ENCODE measurements around the gene DNA2.

Gene DNA2

DNA sequence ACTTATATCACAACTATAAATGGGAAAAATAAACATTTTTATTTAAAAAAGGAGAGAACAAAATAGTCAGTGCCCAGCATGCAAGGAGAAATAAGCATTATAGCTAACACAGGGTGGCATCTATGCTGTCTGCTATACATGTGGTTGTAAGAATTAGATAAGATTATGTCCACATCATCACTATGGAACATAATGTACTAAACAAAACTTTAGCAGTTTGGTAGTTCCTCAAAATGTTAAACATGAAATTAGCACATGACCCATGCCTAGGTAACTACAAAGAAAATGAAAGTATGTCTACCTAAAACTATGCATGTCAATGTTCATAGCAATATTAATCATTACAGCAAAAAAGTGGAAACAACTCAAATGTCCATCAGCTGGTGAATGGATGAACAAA is 36.0 kb downstream of the DNA2 start:
- H3K27ac ChIP-seq (ENCODE audit: low read depth, low read length): no peak overlapping the region
- H3K36me3 ChIP-seq (ENCODE audit: control insufficient read depth, insufficient read depth, low read length): no peaks in the 10 kb centered on the region
- no peak overlapping the region for H3K9ac ChIP-seq (ENCODE audit: low read length)
- H3K4me3 ChIP-seq (ENCODE audit: low read length): no peak overlapping the region
- H3K4me1 ChIP-seq (ENCODE audit: control insufficient read depth, insufficient read depth, low read length): no peaks in the 10 kb centered on the region
- no peaks in the 10 kb centered on the region for H3K27me3 ChIP-seq (ENCODE audit: control insufficient read depth, insufficient read depth, low read length)

GRCh38 chr10:68434657-68435056 is 37.1 kb downstream of the DNA2 start:
- H3K27me3 ChIP-seq (ENCODE audit: control insufficient read depth, insufficient read depth, low read length): no peaks in the 10 kb centered on the region
- H3K36me3 ChIP-seq (ENCODE audit: control insufficient read depth, insufficient read depth, low read length): no peaks in the 10 kb centered on the region
- no peaks in the 10 kb centered on the region for H3K4me1 ChIP-seq (ENCODE audit: control insufficient read depth, insufficient read depth, low read length)
- no peak overlapping the region for H3K27ac ChIP-seq (ENCODE audit: low read depth, low read length)
- no peak overlapping the region for H3K9ac ChIP-seq (ENCODE audit: low read length)
- H3K4me3 ChIP-seq (ENCODE audit: low read length): no peak overlapping the region

- H3K36me3 ChIP-seq (ENCODE audit: control insufficient read depth, insufficient read depth, low read length): no peaks in the 10 kb centered on the region
- H3K9ac ChIP-seq (ENCODE audit: low read length): no peak overlapping the region
- H3K4me1 ChIP-seq (ENCODE audit: control insufficient read depth, insufficient read depth, low read length): no peaks in the 10 kb centered on the region
- no peak overlapping the region for H3K4me3 ChIP-seq (ENCODE audit: low read length)
- no peaks in the 10 kb centered on the region for H3K27me3 ChIP-seq (ENCODE audit: control insufficient read depth, insufficient read depth, low read length)
- no peak overlapping the region for H3K27ac ChIP-seq (ENCODE audit: low read depth, low read length)
Measured at GRCh38 chr10:68428396-68429104, 43.2 kb downstream of the DNA2 start.

DNA sequence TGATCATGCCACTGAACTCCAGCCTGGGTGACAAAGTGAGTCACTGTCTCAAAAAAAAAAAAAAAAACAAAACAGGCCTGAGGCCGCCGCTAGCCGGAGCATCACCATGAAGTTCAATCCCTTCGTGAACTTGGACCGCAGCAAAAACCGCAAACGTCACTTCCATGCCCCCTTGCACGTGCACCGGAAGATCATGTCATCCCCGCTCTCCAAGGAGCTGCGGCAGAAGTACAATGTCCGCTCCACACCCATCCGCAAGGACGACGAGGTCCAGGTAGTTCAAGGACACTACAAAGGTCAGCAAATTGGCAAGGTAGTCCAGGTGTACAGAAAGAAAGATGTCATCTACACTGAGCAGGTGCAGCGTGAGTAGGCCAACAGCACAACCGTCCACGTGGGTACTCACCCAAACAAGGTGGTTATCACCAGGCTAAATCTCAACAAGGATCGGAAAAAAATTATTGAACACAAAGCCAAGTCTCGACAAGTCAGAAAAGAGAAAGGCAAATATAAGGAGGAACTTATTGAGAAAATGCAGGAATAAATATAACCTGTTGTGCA is 47.2 kb downstream of the DNA2 start:
- Histone ChIP-seq H3K4me3 (ENCODE audit: low read length) (no peak overlapping the region), H3K4me1 (ENCODE audit: control insufficient read depth, insufficient read depth, low read length) (no peaks in the 10 kb centered on the region), H3K9ac (ENCODE audit: low read length) (no peak overlapping the region), H3K36me3 (ENCODE audit: control insufficient read depth, insufficient read depth, low read length) (no peaks in the 10 kb centered on the region), H3K27ac (ENCODE audit: low read depth, low read length) (no peak overlapping the region), H3K27me3 (ENCODE audit: control insufficient read depth, insufficient read depth, low read length) (no peaks in the 10 kb centered on the region)

GRCh38 chr10:68423522-68423921 is 48.3 kb downstream of the DNA2 start:
- Histone ChIP-seq H3K36me3 (ENCODE audit: control insufficient read depth, insufficient read depth, low read length) (no peaks in the 10 kb centered on the region), H3K4me3 (ENCODE audit: low read length) (no peak overlapping the region)

GRCh38 chr10:68419376-68419775 is 52.4 kb downstream of the DNA2 start:
- H3K36me3 ChIP-seq (ENCODE audit: control insufficient read depth, insufficient read depth, low read length): no peaks in the 10 kb centered on the region
- H3K27me3 ChIP-seq (ENCODE audit: control insufficient read depth, insufficient read depth, low read length): no peaks in the 10 kb centered on the region
- no peak overlapping the region for H3K9ac ChIP-seq (ENCODE audit: low read length)
- H3K4me1 ChIP-seq (ENCODE audit: control insufficient read depth, insufficient read depth, low read length): no peaks in the 10 kb centered on the region
- no peak overlapping the region for H3K27ac ChIP-seq (ENCODE audit: low read depth, low read length)
- no peak overlapping the region for H3K4me3 ChIP-seq (ENCODE audit: low read length)

More at GRCh38 chr10:68423522-68423921, 48.3 kb downstream of the DNA2 start:
- Histone ChIP-seq H3K4me1 (ENCODE audit: control insufficient read depth, insufficient read depth, low read length) (no peaks in the 10 kb centered on the region), H3K27ac (ENCODE audit: low read depth, low read length) (no peak overlapping the region), H3K9ac (ENCODE audit: low read length) (no peak overlapping the region), H3K27me3 (ENCODE audit: control insufficient read depth, insufficient read depth, low read length) (no peaks in the 10 kb centered on the region)

GRCh38 chr10:68408898-68409518 is 62.8 kb downstream of the DNA2 start:
- no peaks in the 10 kb centered on the region for H3K27me3 ChIP-seq (ENCODE audit: control insufficient read depth, insufficient read depth, low read length)
- H3K9ac ChIP-seq (ENCODE audit: low read length): no peak overlapping the region
- H3K4me3 ChIP-seq (ENCODE audit: low read length): no peak overlapping the region
- H3K4me1 ChIP-seq (ENCODE audit: control insufficient read depth, insufficient read depth, low read length): peaks cover 3% of the 10 kb centered on the region
- no peak overlapping the region for H3K27ac ChIP-seq (ENCODE audit: low read depth, low read length)
- no peaks in the 10 kb centered on the region for H3K36me3 ChIP-seq (ENCODE audit: control insufficient read depth, insufficient read depth, low read length)

- no peaks in the 10 kb centered on the region for H3K36me3 ChIP-seq (ENCODE audit: control insufficient read depth, insufficient read depth, low read length)
- H3K4me1 ChIP-seq (ENCODE audit: control insufficient read depth, insufficient read depth, low read length): peaks cover 3% of the 10 kb centered on the region
- peak within 1 kb of the TSS; percentile 91 for H3K4me3 ChIP-seq (ENCODE audit: low read length)
- H3K27me3 ChIP-seq (ENCODE audit: control insufficient read depth, insufficient read depth, low read length): no peaks in the 10 kb centered on the region
- H3K9ac ChIP-seq (ENCODE audit: low read length): peak within 1 kb of the TSS; percentile 90
- peak within 1 kb of the TSS; percentile 94 for H3K27ac ChIP-seq (ENCODE audit: low read depth, low read length)
Measured at GRCh38 chr10:68406815-68407548, 64.8 kb downstream of the DNA2 start, which contains the start of gene RUFY2. TSS of gene RUFY2 (minus strand) at chr10:68407277. CDS start at chr10:68407189, 88 bp downstream.

- Histone ChIP-seq H3K27me3 (ENCODE audit: control insufficient read depth, insufficient read depth, low read length) (no peaks in the 10 kb centered on the region), H3K4me3 (ENCODE audit: low read length) (peak overlapping the region; percentile 91), H3K4me1 (ENCODE audit: control insufficient read depth, insufficient read depth, low read length) (peaks cover 3% of the 10 kb centered on the region), H3K36me3 (ENCODE audit: control insufficient read depth, insufficient read depth, low read length) (no peaks in the 10 kb centered on the region), H3K9ac (ENCODE audit: low read length) (peak overlapping the region; percentile 90), H3K27ac (ENCODE audit: low read depth, low read length) (peak overlapping the region; percentile 94)
Measured at GRCh38 chr10:68406111-68406814, 65.5 kb downstream of the DNA2 start.

GRCh38 chr10:68403701-68404100 is 68.1 kb downstream of the DNA2 start:
- Histone ChIP-seq H3K27ac (ENCODE audit: low read depth, low read length) (no peak overlapping the region), H3K4me3 (ENCODE audit: low read length) (no peak overlapping the region), H3K4me1 (ENCODE audit: control insufficient read depth, insufficient read depth, low read length) (peaks cover 3% of the 10 kb centered on the region), H3K36me3 (ENCODE audit: control insufficient read depth, insufficient read depth, low read length) (no peaks in the 10 kb centered on the region), H3K27me3 (ENCODE audit: control insufficient read depth, insufficient read depth, low read length) (no peaks in the 10 kb centered on the region), H3K9ac (ENCODE audit: low read length) (no peak overlapping the region)

DNA sequence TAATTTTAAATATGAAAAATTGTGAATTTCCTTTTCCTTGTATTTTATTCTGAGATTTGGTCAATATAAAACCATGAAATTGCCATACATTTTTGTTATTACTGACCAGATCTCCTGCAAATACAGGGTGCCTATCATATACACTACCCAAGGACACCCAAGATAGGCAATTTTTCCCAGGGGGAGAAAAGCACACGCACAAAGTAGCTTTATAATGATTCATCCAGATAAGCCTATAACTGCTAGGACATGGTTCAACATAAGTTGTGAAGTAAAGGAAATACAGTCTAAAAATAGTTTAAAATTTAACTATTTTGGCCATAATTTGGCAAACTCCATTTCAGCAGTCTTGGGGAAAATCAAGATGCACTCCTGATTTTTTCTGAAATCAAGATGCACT is 69.5 kb downstream of the DNA2 start:
- no peaks in the 10 kb centered on the region for H3K27me3 ChIP-seq (ENCODE audit: control insufficient read depth, insufficient read depth, low read length)
- H3K4me1 ChIP-seq (ENCODE audit: control insufficient read depth, insufficient read depth, low read length): peaks cover 3% of the 10 kb centered on the region
- H3K36me3 ChIP-seq (ENCODE audit: control insufficient read depth, insufficient read depth, low read length): no peaks in the 10 kb centered on the region
- no peak overlapping the region for H3K4me3 ChIP-seq (ENCODE audit: low read length)
- H3K27ac ChIP-seq (ENCODE audit: low read depth, low read length): no peak overlapping the region
- H3K9ac ChIP-seq (ENCODE audit: low read length): no peak overlapping the region

DNA sequence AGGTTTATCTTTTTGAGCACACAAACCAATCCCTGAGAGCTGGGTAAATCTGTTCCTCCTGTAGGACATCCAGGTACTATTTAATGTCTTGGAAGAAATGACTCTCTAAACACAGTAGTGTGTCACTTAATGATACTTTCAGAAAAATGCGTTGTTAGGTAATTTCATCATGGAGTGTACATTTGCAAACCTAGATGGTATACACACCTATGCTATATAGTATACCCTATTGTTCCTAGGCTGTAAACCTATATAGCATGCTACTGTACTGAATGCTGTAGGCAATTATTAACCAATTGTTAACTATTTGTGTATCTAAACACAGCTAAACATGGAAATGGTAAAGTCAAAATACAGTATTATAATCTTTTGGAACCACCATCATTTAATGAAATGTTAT is 74.8 kb downstream of the DNA2 start:
- Histone ChIP-seq H3K4me3 (ENCODE audit: low read length) (no peak overlapping the region), H3K9ac (ENCODE audit: low read length) (no peak overlapping the region), H3K36me3 (ENCODE audit: control insufficient read depth, insufficient read depth, low read length) (peaks cover 2% of the 10 kb centered on the region), H3K27ac (ENCODE audit: low read depth, low read length) (no peak overlapping the region), H3K4me1 (ENCODE audit: control insufficient read depth, insufficient read depth, low read length) (no peaks in the 10 kb centered on the region), H3K27me3 (ENCODE audit: control insufficient read depth, insufficient read depth, low read length) (no peaks in the 10 kb centered on the region)
